IMR-90 (cell line): ENCODE measurements around the gene GRIFIN. TPM values are rescaled to one million over a fixed set of nuclear protein-coding genes. Genes with fewer than 3 reads are reported as not detected.

Experiments used
- ATAC-seq: fragments of 200-7000 bp; cut with Tn5 transposase; 2 replicates; pipeline ENCODE4 v1.9.1; 2020; ENCODE audit warnings: low read depth, mild to moderate bottlenecking, moderate library complexity
- BruUV-seq: library from RNA; stranded (reverse); fragments of 400-500 nt; replicated peaks from 2 replicates; lab custom pipeline; 2021; lab: Mats Ljungman, UMichigan
- CTCF ChIA-PET: fragments of 300-600 bp; formaldehyde crosslinking; extraction: SDS; loops from one replicate; lab custom pipeline; 2021; ENCODE audit warnings: antibody characterized with exemption; lab: Yijun Ruan, JAX
- POLR2A ChIA-PET: fragments of 300-600 bp; sonication (Branson Sonifier 250); formaldehyde crosslinking; loops from one replicate; lab custom pipeline; 2022; ENCODE audit warnings: antibody characterized with exemption; ENCODE audit not compliant: unreplicated experiment; lab: Charles Lee
- DNase-seq: peaks from one replicate; pipeline ENCODE4 v3.0.0; 2013
- H2AFZ ChIP-seq: replicated peaks from 2 replicates; pipeline ENCODE3; 2013; ENCODE audit warnings: low read length, mild to moderate bottlenecking; ENCODE audit not compliant: poor library complexity
- H2AK5ac ChIP-seq: 2 replicates; pipeline ENCODE4 v1.6.1; 2013; ENCODE audit warnings: low read depth, low read length, inconsistent platforms
- H2AK9ac ChIP-seq: replicated peaks from 2 replicates; pipeline ENCODE3; 2013; ENCODE audit warnings: mild to moderate bottlenecking, low read depth, low read length, moderate library complexity; ENCODE audit not compliant: poor library complexity
- H2BK120ac ChIP-seq: 2 replicates; pipeline ENCODE4 v1.6.1; 2013; ENCODE audit warnings: low read depth, low read length, inconsistent platforms
- H2BK15ac ChIP-seq: 3 replicates; pipeline ENCODE4 v1.6.1; 2013; ENCODE audit warnings: low read depth, low read length, inconsistent platforms
- H2BK20ac ChIP-seq: 2 replicates; pipeline ENCODE4 v1.6.1; 2013; ENCODE audit warnings: low read depth, mild to moderate bottlenecking, inconsistent platforms, low read length, moderate library complexity
- H2BK5ac ChIP-seq: 2 replicates; pipeline ENCODE4 v1.6.1; 2013; ENCODE audit warnings: mild to moderate bottlenecking, low read depth, low read length, inconsistent platforms; ENCODE audit not compliant: poor library complexity, severe bottlenecking
- H3K14ac ChIP-seq: replicated peaks from 2 replicates; pipeline ENCODE4 v1.6.1; 2013; ENCODE audit warnings: low read depth, low read length, inconsistent platforms
- H3K18ac ChIP-seq: 2 replicates; pipeline ENCODE4 v1.6.1; 2013; ENCODE audit warnings: low read depth, low read length, control low read depth
- H3K23ac ChIP-seq: 2 replicates; pipeline ENCODE4 v1.6.1; 2013; ENCODE audit warnings: low read depth, low read length, inconsistent platforms
- H3K27ac ChIP-seq: 2 replicates; pipeline ENCODE4 v1.5.1; 2013; ENCODE audit warnings: mild to moderate bottlenecking, control low read depth, low read length; ENCODE audit not compliant: insufficient read depth
- H3K27me3 ChIP-seq: 2 replicates; pipeline ENCODE4 v1.6.1; 2013; ENCODE audit warnings: low read length; ENCODE audit not compliant: control insufficient read depth, insufficient read depth
- H3K36me3 ChIP-seq: 2 replicates; pipeline ENCODE4 v1.6.1; 2013; ENCODE audit warnings: low read length, mixed read lengths; ENCODE audit not compliant: control insufficient read depth, insufficient read depth
- H3K4ac ChIP-seq: 2 replicates; pipeline ENCODE4 v1.6.1; 2013; ENCODE audit warnings: low read depth, low read length, inconsistent platforms
- H3K4me1 ChIP-seq: 2 replicates; pipeline ENCODE4 v1.6.1; 2013; ENCODE audit warnings: low read length, mixed read lengths; ENCODE audit not compliant: control insufficient read depth, insufficient read depth
- H3K4me2 ChIP-seq: 2 replicates; pipeline ENCODE4 v1.6.1; 2013; ENCODE audit warnings: low read depth, mild to moderate bottlenecking, control low read depth, low read length, moderate library complexity
- H3K4me3 ChIP-seq: 2 replicates; pipeline ENCODE4 v1.5.1; 2013; ENCODE audit warnings: low read depth, mild to moderate bottlenecking, control low read depth, low read length, moderate library complexity; ENCODE audit not compliant: insufficient read depth
- H3K56ac ChIP-seq: 2 replicates; pipeline ENCODE4 v1.6.1; 2013; ENCODE audit warnings: low read length, inconsistent platforms; ENCODE audit not compliant: insufficient read depth; ENCODE audit errors: extremely low read depth
- H3K79me1 ChIP-seq, 2 experiments: 2 replicates each; pipeline ENCODE4 v1.6.1; 2013; ENCODE audit warnings: low read length in 2 of 2, inconsistent platforms in 1 of 2, low read depth in 1 of 2
- H3K9ac ChIP-seq: 2 replicates; pipeline ENCODE4 v1.6.1; 2013; ENCODE audit warnings: low read depth, low read length, control low read depth
- H3K9me1 ChIP-seq: 2 replicates; pipeline ENCODE4 v1.6.1; 2013; ENCODE audit warnings: low read length, inconsistent platforms; ENCODE audit not compliant: insufficient read depth
- H3K9me3 ChIP-seq: 2 replicates; pipeline ENCODE4 v1.6.1; 2013; ENCODE audit warnings: low read length; ENCODE audit not compliant: control insufficient read depth, insufficient read depth
- H4K20me1 ChIP-seq: 2 replicates; pipeline ENCODE4 v1.6.1; 2013; ENCODE audit warnings: low read length, inconsistent platforms; ENCODE audit not compliant: insufficient read depth
- H4K5ac ChIP-seq: 2 replicates; pipeline ENCODE4 v1.6.1; 2013; ENCODE audit warnings: mild to moderate bottlenecking, low read depth, low read length, control low read depth
- H4K8ac ChIP-seq, 2 experiments: 2 replicates each; pipeline ENCODE4 v1.6.1; 2013; ENCODE audit warnings: low read depth in 2 of 2, low read length in 2 of 2, control low read depth in 1 of 2, inconsistent platforms in 1 of 2
- H4K91ac ChIP-seq: 2 replicates; pipeline ENCODE4 v1.6.1; 2013; ENCODE audit warnings: low read depth, low read length, inconsistent platforms; ENCODE audit not compliant: insufficient read depth
- BHLHE40 ChIP-seq: fragments of 150-350 bp; IDR thresholded peaks from 2 replicates; pipeline ENCODE4 v1.6.1; 2016; ENCODE audit warnings: mild to moderate bottlenecking, low read depth, low read length
- CEBPB ChIP-seq: IDR thresholded peaks from 2 replicates; pipeline ENCODE4 v1.6.1; 2012; ENCODE audit warnings: low read depth, low read length, improper control_type of control experiment
- CHD1 ChIP-seq: IDR thresholded peaks from 2 replicates; pipeline ENCODE4 v1.6.1; 2012; ENCODE audit warnings: low read depth, low read length, improper control_type of control experiment
- FOS ChIP-seq: fragments of 150-350 bp; IDR thresholded peaks from 2 replicates; pipeline ENCODE4 v1.6.1; 2016; ENCODE audit warnings: low read depth, low read length
- MAFK ChIP-seq: IDR thresholded peaks from 2 replicates; pipeline ENCODE4 v1.6.1; 2012; ENCODE audit warnings: low read depth, low read length, improper control_type of control experiment
- POLR2A ChIP-seq: IDR thresholded peaks from 2 replicates; pipeline ENCODE4 v1.6.1; 2012; ENCODE audit warnings: mild to moderate bottlenecking, low read depth, low read length
- RAD21 ChIP-seq: IDR thresholded peaks from 2 replicates; pipeline ENCODE4 v1.6.1; 2012; ENCODE audit warnings: low read length, improper control_type of control experiment
- RCOR1 ChIP-seq: IDR thresholded peaks from 2 replicates; pipeline ENCODE4 v1.6.1; 2012; ENCODE audit warnings: mild to moderate bottlenecking, low read length, improper control_type of control experiment; ENCODE audit not compliant: insufficient replicate concordance
- SMC3 ChIP-seq: fragments of 150-350 bp; IDR thresholded peaks from 2 replicates; pipeline ENCODE4 v1.6.1; 2016; ENCODE audit warnings: low read depth, mild to moderate bottlenecking, antibody characterized with exemption, low read length, moderate library complexity
- WGBS, 2 experiments: methylation state at CpG; one replicate each; pipeline versions ENCODE4 v1.1.5 to v1.1.7; 2013; ENCODE audit warnings: missing lambda C conversion rate in 2 of 2; ENCODE audit not compliant: insufficient read length in 1 of 2; ENCODE audit errors: extremely low coverage in 2 of 2; 5-methylcytosine and 5-hydroxymethylcytosine counted together
- dilution Hi-C: fragments of 300-500 bp; cut with HindIII; formaldehyde crosslinking; loops from one replicate; pipeline ENCODE4 v1.14.3; 2018; ENCODE audit warnings: low sequenced_read_pairs; ENCODE audit not compliant: unreplicated experiment
- in situ Hi-C: fragments of 300-500 bp; cut with MboI; formaldehyde crosslinking; loops from 3 replicates; pipeline ENCODE4 v1.14.3; 2019; ENCODE audit warnings: low sequenced_read_pairs, inconsistent platforms, mixed read lengths
- intact Hi-C: fragments of 100-400 bp; cut with micrococcal nuclease; formaldehyde crosslinking; loops from 2 replicates; pipeline ENCODE4 v1.10.0; 2022
- polyA plus RNA-seq, 3 experiments: library from polyadenylated mRNA; depleted of rRNA; stranded (reverse); fragments of >200 nt; gene quantifications; 2 replicates each; pipeline ENCODE4 v1.2.3, GENCODE V29; 2012; ENCODE audit warnings: low replicate concordance in 1 of 3
- total RNA-seq: library from RNA; depleted of rRNA; stranded (reverse); fragments of >200 nt; gene quantifications from 2 replicates; pipeline ENCODE4 v1.2.3, GENCODE V29; 2012
- TF ChIP-seq, protein P1 (sequence below): fragments of 150-350 bp; IDR thresholded peaks from 2 replicates; pipeline ENCODE4 v1.6.1; 2016; ENCODE audit warnings: low read depth, mild to moderate bottlenecking, low read length, moderate library complexity, borderline replicate concordance

GRIFIN gene
- total and polyA plus RNA-seq, 2 of the 4 experiments (the other 2 are of a cell fraction) = not detected

GRCh38 chr7:2436341-2437104 is 39.7 kb downstream of the GRIFIN start:
- dilution Hi-C loops = no loop called here
- Histone ChIP-seq H3K4ac (no peak overlapping the region), H3K23ac (no peak overlapping the region), H3K27me3 (no peaks in the 10 kb centered on the region), H3K27ac (no peak overlapping the region), H4K91ac (no peak overlapping the region), H2BK15ac (no peak overlapping the region), H3K4me1 (no peaks in the 10 kb centered on the region), H3K9me3 (peaks cover under 1% of the 10 kb centered on the region; the same call in 1 of the 2 replicates), H3K14ac (no peak overlapping the region), H3K9ac (no peak overlapping the region), H3K79me1 (no peaks in the 10 kb centered on the region; a peak in 2 of 4 replicates), H3K56ac (no peak overlapping the region), H2BK5ac (no peak overlapping the region), H2AFZ (no peak overlapping the region), H4K8ac (no peak overlapping the region), H3K36me3 (peaks cover 28% of the 10 kb centered on the region), H4K5ac (no peak overlapping the region), H2AK5ac (no peak overlapping the region), H3K4me2 (no peak overlapping the region), H3K18ac (no peak overlapping the region), H2AK9ac (peak overlapping the region; percentile 31), H3K9me1 (0 out of 2 replicates have a peak, but pooled peaks cover 3% of the 10 kb centered on the region), H4K20me1 (0 out of 2 replicates have a peak, but pooled peaks cover 2% of the 10 kb centered on the region), H2BK20ac (no peak overlapping the region), H2BK120ac (no peak overlapping the region), H3K4me3 (no peak overlapping the region)
- WGBS, 2 experiments = 78% methylated on average over 6 of the region's 25 CpGs; no CpG with 5 or more reads in 1 of the 2 experiments
- in situ Hi-C loops = no loop called here
- DNase-seq = no peak
- no peak for ATAC-seq
- POLR2A ChIA-PET = no interaction called here
- intact Hi-C loops = no loop called here
- TF ChIP-seq, protein P1, sequence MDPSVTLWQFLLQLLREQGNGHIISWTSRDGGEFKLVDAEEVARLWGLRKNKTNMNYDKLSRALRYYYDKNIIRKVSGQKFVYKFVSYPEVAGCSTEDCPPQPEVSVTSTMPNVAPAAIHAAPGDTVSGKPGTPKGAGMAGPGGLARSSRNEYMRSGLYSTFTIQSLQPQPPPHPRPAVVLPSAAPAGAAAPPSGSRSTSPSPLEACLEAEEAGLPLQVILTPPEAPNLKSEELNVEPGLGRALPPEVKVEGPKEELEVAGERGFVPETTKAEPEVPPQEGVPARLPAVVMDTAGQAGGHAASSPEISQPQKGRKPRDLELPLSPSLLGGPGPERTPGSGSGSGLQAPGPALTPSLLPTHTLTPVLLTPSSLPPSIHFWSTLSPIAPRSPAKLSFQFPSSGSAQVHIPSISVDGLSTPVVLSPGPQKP = no peak
- TF ChIP-seq BHLHE40 (no peak), RAD21 (no peak), MAFK (no peak), CHD1 (no peak), FOS (no peak), POLR2A (no peak), RCOR1 (no peak), SMC3 (no peak), CEBPB (no peak)
- CTCF ChIA-PET = no interaction called here
- BruUV-seq = no TSS peak
